Hindlimb muscle (tissue), 1 donor: Measurements from ENCODE around the gene CD40. TPM values are rescaled to one million over a fixed set of nuclear protein-coding genes. Genes with fewer than 3 reads are reported as not detected.
"Not testable (repeated sequence)": the region's sequence is repeated elsewhere in the genome, so short reads cannot be mapped to it uniquely, and the experiment has no call there.

Experiments
- DNase-seq: peaks from one replicate; pipeline ENCODE4 v3.0.0-alpha.2; 2013
- polyA plus RNA-seq: library from polyadenylated mRNA; unstranded; fragments of 120-200 nt; gene quantifications from one replicate; pipeline ENCODE4 v1.2.1, GENCODE V29; 2013; ENCODE audit not compliant: insufficient read length

The CD40 gene
- 7.4 TPM for polyA plus RNA-seq

DNA sequence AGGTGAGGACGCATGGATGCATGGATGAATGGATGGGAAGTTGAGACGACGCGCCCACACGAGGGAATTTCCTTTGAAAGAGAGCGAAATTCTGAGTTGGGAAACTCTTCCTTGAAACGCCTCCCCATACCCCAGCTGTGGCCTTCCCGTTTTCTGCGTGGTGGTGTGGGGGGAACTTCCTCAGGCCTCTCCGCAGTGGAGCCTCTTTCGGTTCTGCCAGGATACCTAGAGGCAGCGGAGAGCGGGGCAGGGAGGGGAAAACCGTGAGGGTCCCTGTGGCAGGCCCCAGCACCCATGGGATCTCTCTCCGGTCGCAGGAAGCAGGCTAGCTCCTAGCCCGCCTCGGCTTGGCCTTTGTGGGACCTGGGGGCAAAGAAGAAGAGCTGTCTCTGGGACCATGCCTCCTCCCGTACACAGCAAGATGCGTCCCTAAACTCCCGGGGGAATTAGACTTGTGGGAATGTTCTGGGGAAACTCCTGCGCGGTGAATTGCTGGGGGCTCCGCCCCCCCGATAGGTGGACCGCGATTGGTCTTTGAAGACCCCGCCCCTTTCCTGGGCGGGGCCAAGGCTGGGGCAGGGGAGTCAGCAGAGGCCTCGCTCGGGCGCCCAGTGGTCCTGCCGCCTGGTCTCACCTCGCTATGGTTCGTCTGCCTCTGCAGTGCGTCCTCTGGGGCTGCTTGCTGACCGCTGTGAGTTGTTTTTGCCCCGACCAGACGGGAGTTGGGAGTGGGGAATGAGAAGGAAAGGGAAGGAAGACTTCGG, at the start of gene CD40:
TSS of gene CD40 (plus strand) at position 611 of the 764 bp plus-strand sequence. CDS start at position 641, 30 bp downstream.
- peak; percentile 55 for DNase-seq

DNA sequence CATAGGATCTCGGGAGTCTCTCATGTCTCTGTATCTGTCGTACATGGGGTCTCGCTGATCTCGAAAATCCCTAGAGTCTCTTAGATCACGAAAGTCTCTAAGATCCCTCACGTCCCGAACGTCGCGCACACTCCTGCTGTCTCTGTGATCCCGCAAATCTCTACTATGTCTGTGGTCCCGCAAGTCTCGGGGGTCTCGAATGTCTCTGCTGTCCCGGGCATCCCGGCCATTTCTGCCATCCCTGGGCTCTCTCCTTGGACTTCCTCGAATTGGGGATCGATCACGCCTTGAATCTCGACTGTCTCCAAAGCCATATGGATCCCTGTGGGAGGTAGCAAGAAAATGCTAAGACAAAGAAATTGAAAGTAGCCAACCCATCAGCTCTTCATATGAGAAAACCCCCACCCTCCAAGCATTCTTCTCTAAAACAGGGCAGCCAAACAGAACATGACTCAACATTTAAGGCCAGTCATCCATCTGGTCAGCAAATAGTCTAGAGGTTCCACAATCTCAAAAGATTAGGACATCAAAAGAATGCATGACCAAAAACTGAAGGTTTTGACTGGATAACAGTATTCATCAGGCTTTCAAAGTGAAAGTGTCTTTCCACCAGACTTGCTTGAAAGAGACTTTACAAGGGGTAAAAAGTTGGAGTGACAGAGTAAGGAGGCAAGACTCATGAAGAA, 47.8 kb upstream of the CD40 start:
- DNase-seq, result no peak

DNA sequence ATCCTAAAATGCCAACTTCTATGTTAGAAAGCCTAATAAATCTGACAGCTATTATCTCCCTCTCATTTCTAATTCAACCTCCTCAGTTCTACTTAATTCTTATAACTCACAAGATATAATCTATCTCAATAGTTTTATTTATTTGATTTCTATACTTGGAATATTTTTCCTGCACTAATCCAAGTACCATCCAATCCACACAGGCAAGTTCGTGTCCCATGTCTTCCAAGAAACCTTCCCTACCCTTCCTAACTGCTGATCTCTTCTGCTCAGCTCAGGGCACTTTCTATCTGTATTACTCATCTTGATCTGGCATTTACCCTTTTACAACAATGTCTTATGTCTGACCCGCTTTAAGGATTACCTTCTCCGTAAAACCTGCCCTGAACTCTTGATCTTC, 46.5 kb upstream of the CD40 start:
- DNase-seq, result no peak

DNA sequence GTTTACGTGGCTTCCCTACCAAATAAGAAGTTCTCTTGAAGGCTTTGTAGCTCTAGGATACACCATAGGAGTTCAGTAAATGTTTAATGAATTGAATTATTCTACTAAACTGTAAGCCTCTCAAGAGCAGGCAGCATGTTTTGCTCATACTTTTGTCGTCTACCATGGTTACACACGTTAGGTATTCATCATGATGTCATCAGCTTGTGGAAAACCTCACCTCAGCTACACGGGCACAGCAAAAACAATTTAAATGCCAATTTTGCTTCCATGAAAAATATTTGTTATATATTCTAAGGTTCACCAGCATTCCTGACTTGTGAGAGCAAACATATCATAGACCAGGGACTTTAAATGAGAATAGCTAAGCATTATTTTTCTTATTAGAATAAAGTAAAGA, 45.1 kb upstream of the CD40 start:
- no peak for DNase-seq

DNA sequence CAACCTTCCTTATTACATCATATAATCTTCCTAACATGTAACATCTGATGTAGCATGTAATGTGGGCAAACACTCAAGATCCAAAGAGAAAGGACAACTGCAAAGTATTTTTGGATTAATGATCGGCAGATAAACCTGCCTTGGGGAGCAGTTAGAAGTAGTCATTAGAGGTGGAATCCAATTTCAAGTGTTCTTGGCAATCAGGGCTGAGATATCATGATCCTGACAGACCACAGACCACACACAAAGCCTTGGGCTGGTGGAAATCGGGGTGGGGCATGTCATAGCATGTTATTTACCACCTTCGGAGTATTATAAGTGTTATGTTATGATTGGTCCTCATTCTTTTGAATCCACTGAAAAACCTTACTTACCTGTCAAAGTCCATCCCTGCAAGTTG, 44.7 kb upstream of the CD40 start:
- no peak for DNase-seq

DNA sequence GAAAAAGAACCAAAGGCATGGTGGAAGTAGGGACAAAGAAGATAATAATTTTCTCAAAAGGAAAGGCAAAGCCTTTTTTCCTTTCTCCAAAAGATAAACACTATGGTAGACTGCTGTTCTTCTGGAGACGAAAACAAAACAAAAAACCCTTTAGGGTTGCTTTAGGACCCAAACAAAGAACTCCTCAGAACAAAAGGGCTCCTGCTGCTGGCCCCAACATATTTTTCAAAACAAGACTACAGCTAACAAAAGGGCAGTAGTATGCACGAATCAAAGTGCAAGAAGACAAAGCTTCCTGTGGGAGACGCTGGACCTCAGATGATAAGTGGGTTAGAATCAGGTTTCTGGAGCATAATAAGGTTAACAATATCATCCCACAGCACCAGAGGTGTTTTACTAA, 44.1 kb upstream of the CD40 start:
- DNase-seq, result no peak

DNA sequence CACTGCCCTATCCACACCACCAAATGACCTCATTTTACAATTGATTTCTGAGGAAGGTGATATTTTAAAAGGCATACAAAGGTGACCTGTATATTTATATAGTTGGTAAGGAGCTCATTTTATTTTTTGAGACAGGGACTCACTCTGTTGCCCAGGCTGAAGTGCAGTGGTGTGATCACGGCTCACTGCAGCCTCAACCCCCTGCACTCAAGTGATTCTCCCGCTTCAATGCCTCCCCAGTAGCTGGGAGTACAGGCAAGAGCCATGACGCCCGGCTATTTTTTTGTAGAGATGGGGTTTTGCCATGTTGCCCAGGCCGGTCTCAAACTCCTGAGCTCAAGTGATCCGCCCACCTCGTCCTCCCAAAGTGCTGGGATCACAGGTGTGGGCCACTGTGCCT, 41.3 kb upstream of the CD40 start:
- DNase-seq, result no peak

DNA sequence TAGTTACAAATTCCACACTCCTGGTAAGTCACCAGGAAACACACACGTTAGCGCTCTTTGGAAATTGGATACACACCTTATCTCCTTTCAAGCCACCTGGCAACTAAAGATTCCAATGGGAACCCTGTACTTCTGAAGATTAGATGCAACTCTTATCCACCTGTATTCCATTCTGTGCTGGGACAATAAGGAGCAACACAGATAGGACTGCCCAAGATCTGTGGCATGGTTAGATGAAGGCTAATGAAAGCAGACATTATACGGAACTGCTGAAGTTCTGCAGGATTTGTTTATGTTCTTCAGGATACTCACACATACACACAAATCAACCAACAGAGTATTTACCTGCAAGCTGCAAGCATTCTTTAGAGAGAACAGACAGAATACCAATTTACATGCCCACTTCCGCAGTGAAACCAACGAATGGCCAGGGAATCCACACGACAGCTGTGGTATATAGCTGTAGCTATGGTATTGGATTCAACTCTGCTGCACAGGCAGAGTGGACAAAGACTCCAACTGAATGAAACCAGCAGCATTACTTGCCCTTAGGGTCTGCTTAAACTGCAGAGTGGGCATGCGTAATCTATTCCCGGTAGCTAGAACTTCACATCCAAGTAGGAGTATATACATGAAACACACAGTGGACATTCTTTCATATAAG, 40.3 kb upstream of the CD40 start:
- no peak for DNase-seq

DNA sequence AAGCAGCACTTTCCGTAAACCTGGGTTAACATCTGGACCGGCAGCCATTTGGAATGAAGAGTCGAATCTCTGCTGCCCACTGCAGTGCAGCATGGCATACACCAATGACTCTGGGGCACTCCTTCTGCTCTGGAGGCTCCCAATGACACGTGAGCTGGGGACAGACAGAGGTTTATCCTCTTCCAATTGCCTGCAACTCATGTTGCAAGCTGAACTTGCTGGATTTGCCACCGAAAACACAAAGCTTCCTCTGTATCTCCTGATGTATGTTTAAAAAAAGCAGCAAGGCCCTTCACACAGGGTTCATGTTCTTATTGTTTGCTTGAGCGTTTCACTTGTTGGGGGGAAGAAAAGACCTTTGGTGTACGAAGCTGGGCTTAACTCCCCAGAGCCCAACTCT, 39.2 kb upstream of the CD40 start:
- DNase-seq, result no peak

DNA sequence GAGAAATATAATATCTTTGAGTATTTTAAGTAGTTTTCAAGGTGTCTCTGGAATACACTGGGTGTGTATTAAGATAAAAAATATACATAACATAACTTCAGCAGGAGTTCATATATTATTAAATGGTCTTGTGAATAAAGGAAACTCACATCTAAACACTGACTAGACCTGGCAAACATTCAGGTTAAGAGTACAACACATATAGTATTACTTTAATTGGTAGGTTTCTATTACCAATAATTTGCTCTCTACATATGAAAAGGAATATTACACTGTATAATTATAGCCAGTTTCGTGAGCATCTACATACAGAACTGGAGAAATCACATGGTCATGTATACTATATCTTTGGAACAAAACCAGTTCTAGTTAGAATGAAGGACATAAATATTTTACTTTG, 37.0 kb upstream of the CD40 start:
- no peak for DNase-seq

DNA sequence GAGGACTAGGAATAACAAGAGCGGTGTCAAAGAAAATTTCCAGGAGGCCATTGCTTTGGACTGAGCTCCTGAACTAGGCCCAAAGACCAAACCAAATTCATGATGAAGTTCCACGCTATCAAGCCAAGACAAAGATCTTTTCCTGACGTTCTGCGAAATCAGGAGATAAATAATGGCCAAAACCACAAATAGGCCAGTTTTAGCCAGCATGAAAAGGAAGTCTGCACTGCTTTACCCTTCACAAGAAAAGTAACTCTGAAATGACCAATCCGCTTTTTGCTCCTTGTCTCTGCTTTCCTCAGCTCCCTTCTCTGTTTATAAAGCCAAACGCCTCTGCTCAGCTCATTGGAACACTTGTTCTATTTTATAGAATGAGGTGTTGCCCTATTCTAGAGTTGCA, 35.0 kb upstream of the CD40 start:
- no peak for DNase-seq

DNA sequence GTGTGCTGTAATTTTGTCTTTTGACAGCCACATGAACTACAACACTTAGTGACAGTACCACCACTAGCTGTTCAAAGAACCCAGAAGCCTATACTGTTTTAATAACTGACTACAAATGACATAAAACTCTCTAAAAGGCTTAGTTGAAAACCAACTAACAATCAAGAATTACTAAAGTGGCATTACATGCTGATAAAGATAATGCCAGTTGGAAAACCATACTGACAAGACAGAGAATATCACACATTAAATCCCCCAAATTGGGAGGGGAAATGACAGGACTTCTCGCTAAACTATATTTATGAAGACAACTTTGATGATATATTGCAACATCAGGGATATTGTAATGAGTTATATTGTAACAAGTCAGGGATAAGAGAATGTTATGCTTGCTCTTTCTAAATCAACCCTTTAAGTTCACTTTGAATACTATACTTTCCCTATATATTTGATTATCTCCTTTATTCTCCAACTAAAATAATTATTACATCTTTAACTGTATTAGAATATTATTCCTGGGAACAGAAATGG, 34.5 kb upstream of the CD40 start:
- no peak for DNase-seq

DNA sequence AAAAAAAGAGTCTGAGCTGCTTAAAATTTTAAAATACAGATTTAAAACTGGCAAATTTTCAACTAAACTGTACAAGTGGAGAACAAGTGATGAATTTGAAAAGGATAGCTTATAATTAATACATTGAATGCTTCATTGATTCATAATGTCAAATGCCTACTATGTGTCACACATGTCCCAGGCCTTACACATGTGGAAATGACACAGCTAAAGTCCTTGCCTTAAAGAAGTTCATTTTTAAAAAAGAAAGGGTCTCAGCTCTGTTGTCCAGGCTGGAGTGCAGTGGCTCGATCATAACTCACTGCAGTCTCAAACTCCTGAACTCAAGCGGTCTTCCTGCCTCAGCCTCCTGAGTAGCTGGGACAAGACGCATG, 33.3 kb upstream of the CD40 start:
- DNase-seq, result no peak

DNA sequence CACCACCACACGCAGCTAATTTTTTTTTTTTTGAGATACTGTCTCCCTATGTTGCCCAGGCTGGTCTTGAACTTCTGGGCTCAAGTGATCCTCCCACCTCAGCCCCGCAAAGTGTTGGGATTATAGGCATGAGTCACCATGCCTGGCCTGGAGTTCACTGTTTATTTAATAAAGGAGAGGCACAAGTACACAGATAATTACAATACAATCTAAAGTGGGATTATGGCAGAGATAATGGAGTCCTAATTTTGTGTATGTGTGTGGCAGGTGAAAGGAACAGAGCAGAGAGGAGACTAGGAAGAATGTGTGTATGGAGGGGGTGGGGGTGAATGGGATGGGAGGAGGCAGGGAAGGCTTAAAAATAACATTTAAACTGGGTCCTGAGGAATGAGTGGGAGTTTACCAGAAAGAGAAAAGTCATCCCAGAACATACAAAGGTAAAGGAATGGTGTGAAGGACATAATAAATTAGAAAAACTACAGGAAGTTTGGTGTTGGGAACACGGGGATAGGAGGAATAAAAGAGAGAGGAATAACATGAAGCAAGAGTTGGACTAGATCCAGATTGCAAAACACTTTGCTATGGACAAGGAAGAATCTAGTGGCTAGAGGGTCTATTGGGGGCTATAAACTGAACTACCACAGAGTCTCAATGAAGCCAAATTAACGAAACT, 32.8 kb upstream of the CD40 start:
- no peak for DNase-seq

DNA sequence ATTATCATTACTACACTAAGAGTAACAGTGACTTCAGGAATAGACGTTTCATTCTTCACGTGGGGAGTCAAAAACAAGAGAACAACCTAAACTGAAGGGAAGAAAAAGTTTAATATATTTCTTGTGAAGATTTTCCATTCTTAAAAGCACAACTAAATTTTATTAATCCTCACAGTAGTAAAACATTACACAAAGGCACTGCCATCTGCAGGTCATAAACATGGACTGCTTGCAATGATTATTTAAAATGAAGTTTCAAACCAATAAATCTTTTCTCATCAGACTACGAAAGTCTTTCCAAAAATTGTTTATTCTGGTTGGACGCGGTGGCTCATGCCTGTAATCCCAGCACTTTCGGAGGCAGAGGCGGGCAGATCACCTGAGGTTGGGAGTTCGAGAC, 31.0 kb upstream of the CD40 start:
- DNase-seq, result no peak

DNA sequence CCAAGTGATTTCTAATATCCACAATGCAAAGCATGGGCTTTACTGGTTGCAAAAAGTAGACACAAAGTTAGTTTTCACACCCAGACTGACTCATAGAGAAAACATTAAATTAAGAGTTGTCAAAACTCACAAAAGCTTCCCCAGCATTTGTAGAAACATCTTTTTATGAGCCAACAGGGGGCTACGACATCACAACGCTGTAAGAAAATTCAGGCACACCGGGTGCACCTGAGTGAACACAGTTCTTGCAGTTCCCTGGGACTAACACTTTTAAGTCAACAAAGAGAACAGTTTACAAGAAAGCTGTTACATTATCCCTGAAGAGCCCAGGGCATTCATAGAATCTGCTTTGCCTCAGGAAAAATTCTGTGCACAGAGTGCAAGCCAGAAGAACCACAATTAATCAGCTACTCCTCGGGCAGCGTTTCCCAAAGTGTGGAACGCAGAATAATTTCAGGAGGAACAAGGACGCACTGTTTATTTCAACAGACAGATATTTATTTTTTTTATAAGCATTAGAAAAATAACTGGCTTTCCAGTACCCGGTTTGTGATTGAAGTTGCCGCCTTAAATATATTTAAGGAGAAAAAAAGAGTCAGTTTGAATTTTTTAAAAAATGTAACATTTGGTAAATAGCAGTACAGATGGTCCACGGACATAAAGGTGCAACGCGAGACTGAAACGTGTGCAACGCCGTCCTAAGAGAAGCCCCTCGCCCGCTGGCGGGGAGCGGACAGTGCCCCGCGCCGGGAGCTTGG, 29.5 kb upstream of the CD40 start:
- DNase-seq, result no peak

DNA sequence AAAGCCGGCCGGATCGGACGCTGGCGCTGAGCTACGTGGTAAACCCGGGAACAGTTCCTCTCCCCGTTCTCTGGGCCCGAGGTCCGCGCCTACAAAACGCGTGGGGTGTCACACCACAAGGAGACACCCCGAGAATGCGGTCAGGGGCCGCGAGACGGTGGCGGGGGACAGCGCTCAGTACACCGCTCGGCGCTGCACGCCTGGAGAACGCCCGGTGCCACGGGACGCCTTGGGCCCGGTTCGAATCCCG, 29.0 kb upstream of the CD40 start:
- DNase-seq, result no peak

DNA sequence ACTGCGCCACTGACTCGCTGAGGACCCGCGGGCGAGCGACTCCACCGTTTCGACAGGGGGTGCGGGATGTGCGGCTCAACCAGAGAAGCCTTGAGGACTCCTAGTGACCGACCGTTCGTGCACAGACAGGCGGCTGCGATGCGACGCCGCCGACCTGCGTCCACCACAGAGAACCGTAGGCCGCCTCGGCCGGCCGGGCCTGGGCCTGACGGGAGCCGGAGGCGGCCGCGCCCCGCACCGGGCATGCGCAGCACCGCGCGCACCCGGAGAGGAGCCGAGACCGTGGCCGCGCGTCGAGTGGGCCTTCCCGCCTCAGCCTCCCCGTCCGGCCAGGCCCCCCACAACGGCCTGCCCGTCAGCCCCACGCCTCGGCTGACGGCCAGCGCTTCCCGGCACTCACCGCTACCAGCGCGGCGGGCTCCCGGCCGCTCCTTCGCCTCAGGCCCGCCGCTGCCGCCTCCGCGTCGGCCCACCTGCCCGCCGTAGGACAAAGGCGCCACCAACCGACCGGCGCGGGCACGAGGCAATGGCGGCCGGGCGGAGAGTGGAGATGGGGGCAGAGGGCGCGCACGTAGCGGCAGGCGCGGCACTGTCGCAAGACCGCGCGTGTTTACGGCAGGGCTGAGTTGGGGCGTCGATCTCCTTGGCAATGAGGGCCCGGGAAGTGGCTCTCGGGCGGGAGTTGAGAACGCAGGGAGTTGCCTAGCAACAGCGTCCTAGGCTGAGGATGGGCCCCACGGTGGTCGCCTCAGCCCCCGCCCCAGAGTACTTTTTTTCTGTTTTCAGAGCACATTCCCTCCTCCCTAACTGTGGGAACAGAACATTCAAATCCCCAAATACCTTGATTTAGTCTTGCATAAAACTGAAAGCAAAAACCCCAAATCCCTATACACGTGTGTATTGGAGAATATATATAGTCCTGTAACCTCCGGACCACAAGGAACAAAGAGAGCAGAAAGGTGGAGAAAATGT, 28.4 kb upstream of the CD40 start, which contains the start of gene NCOA5:
TSS of gene NCOA5 (minus strand) at position 546 of the 972 bp plus-strand sequence. CDS start 10,538 bp downstream, outside the sequence.
- peak; percentile 97 for DNase-seq

DNA sequence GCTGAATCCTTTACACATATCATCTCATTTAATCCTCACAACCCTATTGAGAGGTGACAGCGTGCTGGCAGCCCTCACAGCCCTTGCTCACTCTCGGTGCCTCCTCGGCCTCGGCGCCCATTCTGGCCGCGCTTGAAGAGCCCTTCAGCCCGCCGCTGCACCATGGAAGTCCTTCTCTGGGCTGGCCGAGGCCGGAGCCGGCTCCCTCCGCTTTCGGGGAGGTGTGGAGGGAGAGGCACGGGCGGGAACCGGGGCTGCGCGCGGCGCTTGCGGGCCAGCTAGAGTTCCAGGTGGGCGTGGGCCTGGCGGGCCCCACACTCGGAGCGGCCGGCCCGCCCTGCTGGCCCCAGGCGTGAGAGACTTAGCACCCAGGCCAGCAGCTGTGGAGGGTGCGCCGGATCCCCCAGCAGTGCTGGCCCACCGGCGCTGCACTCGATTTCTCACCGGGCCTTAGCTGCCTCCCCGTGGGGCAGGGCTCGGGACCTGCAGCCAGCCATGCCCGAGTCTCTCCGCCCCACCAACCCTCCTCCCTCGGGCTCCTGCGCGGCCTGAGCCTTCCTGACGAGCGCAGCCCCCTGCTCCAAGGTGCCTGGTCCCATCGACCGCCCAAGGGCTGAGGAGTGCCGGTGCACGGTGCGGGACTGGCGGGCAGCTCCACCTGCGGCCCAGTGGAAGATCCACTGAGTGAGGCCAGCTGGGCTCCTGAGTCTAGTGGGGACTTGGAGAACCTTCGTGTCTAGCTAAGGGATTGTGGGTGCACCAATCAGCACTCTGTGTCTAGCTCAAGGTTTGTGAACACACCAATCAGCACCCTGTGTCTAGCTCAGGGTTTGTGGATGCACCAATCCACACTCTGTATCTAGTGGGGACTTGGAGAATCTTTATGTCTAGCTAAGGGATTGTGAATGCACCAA, 26.2 kb upstream of the CD40 start:
- not testable (repeated sequence) for DNase-seq

DNA sequence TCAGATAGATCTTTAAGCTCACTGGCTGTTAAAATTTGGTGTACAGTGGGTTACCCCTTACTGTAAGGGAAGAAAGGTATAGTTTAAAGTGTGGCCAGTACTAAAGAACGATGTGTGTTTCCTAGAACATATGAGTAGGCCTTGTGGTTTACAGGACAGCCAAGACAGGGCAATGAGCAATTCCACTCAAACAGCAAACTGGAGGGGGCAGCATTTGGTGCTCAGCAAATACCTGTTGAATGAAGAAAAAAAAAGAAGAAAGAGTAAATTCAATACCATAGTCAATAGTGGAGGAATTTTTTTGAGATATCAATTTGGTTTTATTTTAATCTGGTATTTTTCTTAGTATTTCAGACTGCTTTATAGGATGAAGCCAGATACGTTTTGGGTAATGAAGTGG, 24.6 kb upstream of the CD40 start:
- no peak for DNase-seq
